HUES6 (cell line): ENCODE results near the gene MMP15.
"Not testable (repeated sequence)": the region's sequence is repeated elsewhere in the genome, so short reads cannot be mapped to it uniquely, and the experiment has no call there.

ENCODE experiments used
- H3K27ac ChIP-seq: 2 replicates; pipeline ENCODE4 v1.7.0; 2013; ENCODE audit warnings: low read depth, mild to moderate bottlenecking, low read length, inconsistent platforms
- H3K27me3 ChIP-seq: 2 replicates; pipeline ENCODE4 v1.6.1; 2013; ENCODE audit warnings: low read length; ENCODE audit not compliant: control insufficient read depth, insufficient read depth
- H3K36me3 ChIP-seq: 2 replicates; pipeline ENCODE4 v1.6.1; 2013; ENCODE audit warnings: low read length; ENCODE audit not compliant: control insufficient read depth, insufficient read depth
- H3K4me1 ChIP-seq: 2 replicates; pipeline ENCODE4 v1.6.1; 2013; ENCODE audit warnings: low read length; ENCODE audit not compliant: control insufficient read depth, insufficient read depth
- H3K4me3 ChIP-seq: 2 replicates; pipeline ENCODE4 v1.5.1; 2013; ENCODE audit warnings: low read depth, low read length
- H3K9ac ChIP-seq: one replicate; pipeline ENCODE4 v1.6.1; 2013; ENCODE audit warnings: mild to moderate bottlenecking, low read length
- H3K9me3 ChIP-seq: 2 replicates; pipeline ENCODE4 v1.6.1; 2013; ENCODE audit warnings: low read depth, low read length; ENCODE audit not compliant: control insufficient read depth, insufficient read depth

The MMP15 gene

GRCh38 chr16:58095575-58095960 lies 70.0 kb downstream of the MMP15 start:
- not testable (repeated sequence) for H3K27me3 ChIP-seq, H3K4me3 ChIP-seq, H3K4me1 ChIP-seq, H3K36me3 ChIP-seq, H3K9me3 ChIP-seq, H3K27ac ChIP-seq, H3K9ac ChIP-seq

- H3K27me3 ChIP-seq: no peaks in the 10 kb centered on the region
- H3K9me3 ChIP-seq: no peaks in the 10 kb centered on the region
- H3K36me3 ChIP-seq: no peaks in the 10 kb centered on the region
- no peak overlapping the region for H3K9ac ChIP-seq
- H3K27ac ChIP-seq: no peak overlapping the region
- peaks cover 8% of the 10 kb centered on the region for H3K4me1 ChIP-seq
- no peak overlapping the region for H3K4me3 ChIP-seq
Observed at GRCh38 chr16:58096249-58096648, 70.7 kb downstream of the MMP15 start.
